IMR-90 (cell line): ENCODE measurements around the gene ZNHIT1. TPM values are rescaled to one million over a fixed set of nuclear protein-coding genes. Genes with fewer than 3 reads are reported as not detected.

Source experiments
- polyA plus RNA-seq, 3 experiments: library from polyadenylated mRNA; depleted of rRNA; stranded (reverse); fragments of >200 nt; gene quantifications; 2 replicates each; pipeline ENCODE4 v1.2.3, GENCODE V29; 2012; ENCODE audit warnings: low replicate concordance in 1 of 3
- total RNA-seq: library from RNA; depleted of rRNA; stranded (reverse); fragments of >200 nt; gene quantifications from 2 replicates; pipeline ENCODE4 v1.2.3, GENCODE V29; 2012
- TF ChIP-seq, protein P1 (sequence below): conservative IDR thresholded peaks from 2 replicates; pipeline ENCODE4 v1.5.1; 2012; ENCODE audit warnings: mild to moderate bottlenecking, low read depth, low read length, improper control_type of control experiment

ZNHIT1 gene
- total and polyA plus RNA-seq, 2 of the 4 experiments (the other 2 are of a cell fraction): 31.7 to 47.1 TPM

DNA sequence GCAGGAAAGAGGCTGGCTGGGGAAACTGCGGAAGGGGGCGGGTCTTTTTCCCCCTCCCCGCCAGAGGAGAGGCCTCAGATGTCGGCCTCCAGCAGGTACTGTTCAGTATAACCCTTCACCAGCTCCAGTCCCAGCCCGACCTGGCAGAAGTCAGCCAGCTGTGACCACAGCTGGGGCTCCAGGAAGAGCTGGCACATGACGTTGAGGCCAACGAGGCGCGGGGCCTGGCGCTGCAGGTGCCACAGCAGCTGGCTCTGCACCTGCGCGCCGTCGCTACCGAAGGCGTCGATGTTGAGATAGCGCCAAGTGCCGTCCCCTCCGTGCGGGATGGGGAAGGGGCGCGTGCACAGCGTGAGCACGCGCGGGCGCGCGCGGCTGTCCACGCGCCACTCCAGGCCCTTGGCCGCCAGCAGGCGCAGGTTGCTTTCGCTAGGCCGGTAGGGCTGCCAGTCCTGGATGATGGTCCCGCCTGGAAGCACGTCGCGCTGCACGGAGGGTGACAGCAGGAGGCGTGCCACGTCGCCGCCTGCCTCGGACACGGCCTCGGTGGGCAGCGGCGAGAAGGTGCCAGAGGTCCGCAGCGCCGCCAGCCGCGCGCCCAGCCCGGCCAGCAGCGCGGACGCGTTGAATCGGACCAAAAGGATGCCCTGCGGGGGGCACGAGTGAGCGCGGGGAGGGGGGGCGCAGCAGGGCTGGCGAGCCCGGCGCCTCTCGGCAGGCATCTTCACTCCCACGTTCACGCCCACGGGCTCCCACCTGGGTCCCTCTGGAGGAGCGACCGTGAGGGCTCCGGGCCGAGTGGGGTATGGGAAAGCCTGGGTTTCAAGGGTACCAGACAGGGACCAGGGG, 45.7 kb upstream of the ZNHIT1 start (continued):
- TF ChIP-seq, protein P1, sequence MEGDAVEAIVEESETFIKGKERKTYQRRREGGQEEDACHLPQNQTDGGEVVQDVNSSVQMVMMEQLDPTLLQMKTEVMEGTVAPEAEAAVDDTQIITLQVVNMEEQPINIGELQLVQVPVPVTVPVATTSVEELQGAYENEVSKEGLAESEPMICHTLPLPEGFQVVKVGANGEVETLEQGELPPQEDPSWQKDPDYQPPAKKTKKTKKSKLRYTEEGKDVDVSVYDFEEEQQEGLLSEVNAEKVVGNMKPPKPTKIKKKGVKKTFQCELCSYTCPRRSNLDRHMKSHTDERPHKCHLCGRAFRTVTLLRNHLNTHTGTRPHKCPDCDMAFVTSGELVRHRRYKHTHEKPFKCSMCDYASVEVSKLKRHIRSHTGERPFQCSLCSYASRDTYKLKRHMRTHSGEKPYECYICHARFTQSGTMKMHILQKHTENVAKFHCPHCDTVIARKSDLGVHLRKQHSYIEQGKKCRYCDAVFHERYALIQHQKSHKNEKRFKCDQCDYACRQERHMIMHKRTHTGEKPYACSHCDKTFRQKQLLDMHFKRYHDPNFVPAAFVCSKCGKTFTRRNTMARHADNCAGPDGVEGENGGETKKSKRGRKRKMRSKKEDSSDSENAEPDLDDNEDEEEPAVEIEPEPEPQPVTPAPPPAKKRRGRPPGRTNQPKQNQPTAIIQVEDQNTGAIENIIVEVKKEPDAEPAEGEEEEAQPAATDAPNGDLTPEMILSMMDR: no peak
